Right lobe of liver (tissue), 4 donors: Measurements from ENCODE around the gene ZNF35.

Experiments
- CTCF ChIP-seq, 4 donors: fragments of 200-600 bp in 3 of 4; fragments of 450-650 bp in 1 of 4; IDR thresholded peaks; one replicate each; pipeline versions ENCODE4 v1.5.1 to v1.8.0; 2016 to 2022; ENCODE audit warnings: antibody characterized with exemption in 4 of 4, mild to moderate bottlenecking in 2 of 4
- POLR2A ChIP-seq: fragments of 450-650 bp; IDR thresholded peaks from one replicate; pipeline ENCODE4 v1.6.1; 2017; ENCODE audit warnings: antibody characterized with exemption, mild to moderate bottlenecking
- donor health status: DM: no; HTN: no; CAD: no.
- donor health status: DM: no; HTN: no; CAD: no.
- donor health status: DM: no; HTN: yes; CAD: no.

- no peak for TF ChIP-seq POLR2A
- no peak for TF ChIP-seq CTCF (IDR thresholded peaks at IDR 0.05)
Measured at GRCh38 chr3:44665173-44665572, 16.6 kb downstream of the ZNF35 start.
